CD4-positive, alpha-beta T cell treated with Interleukin-2 at 100 ng/mL for 4 hours (primary cell): ENCODE results near the gene DGKD.

Source experiments
- DNase-seq: peaks from one replicate; pipeline ENCODE4 v3.0.0-alpha.2; 2020; ENCODE audit warnings: low spot score

DGKD gene

GRCh38 chr2:233477548-233478433 lies 123.5 kb downstream of the DGKD start:
- DNase-seq, result no peak

GRCh38 chr2:233479616-233480489 lies 125.6 kb downstream of the DGKD start:
- DNase-seq, result no peak

- DNase-seq, result no peak
Measured at GRCh38 chr2:233480490-233481202, 126.4 kb downstream of the DGKD start.

DNA sequence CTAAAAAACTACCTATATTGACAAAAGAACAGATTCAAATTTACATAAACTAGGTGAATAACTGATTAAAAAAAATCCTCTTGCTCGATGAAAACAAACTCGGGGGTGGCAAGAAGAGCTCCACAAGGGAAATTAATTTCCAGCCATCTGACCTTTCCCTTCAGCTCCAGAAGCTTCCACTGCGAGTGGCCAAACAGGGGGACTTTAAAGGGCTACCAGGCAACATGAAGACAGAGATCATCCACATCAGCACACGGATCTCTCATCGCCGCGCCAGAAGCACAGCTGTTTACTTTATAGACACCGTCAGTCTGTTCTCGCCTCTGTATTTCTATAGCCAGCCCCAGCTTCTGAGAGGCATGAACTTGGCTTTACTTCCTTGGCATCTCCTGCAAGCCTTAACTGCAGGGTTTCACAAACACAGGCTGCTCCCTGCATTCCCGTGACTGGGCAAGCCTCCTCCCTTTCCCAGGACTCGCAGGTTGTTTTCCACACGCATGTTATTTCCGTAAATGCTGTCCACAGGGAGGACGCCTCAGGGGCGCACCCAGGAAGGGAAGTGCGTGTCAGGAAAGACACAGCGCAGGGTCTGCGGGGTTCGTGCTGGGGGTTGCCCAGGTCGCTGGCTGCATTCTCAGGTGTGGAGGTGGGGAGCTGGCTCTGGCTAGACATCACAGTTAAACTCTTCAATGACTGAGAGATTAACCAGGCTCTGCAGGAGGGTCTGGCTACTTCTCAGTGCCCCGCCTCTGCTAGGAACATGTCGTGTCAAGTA lies 127.3 kb downstream of the DGKD start:
- DNase-seq, result no peak

GRCh38 chr2:233482616-233483015 lies 128.3 kb downstream of the DGKD start:
- DNase-seq, result no peak

DNA sequence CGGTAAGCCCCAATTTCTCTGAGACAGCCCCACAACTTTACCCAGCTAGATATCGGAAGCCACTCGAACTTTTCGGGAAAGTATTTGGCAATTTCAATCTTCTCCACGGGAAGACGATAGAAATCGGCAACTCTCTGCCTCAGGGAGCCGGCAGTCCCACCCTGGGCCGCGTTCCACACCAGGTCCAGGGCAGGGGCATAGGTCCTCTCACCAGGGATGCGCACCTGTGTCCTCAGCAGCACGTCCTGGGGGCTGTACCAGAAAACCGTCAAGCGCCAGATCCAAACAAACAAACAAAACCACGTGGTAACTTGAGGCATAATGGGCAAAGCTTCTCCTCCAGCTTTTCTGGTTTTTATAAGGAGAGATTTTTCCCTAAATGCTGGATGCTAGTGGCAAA lies 131.4 kb downstream of the DGKD start:
- no peak for DNase-seq

GRCh38 chr2:233486357-233486756 lies 132.1 kb downstream of the DGKD start:
- DNase-seq, result no peak

DNA sequence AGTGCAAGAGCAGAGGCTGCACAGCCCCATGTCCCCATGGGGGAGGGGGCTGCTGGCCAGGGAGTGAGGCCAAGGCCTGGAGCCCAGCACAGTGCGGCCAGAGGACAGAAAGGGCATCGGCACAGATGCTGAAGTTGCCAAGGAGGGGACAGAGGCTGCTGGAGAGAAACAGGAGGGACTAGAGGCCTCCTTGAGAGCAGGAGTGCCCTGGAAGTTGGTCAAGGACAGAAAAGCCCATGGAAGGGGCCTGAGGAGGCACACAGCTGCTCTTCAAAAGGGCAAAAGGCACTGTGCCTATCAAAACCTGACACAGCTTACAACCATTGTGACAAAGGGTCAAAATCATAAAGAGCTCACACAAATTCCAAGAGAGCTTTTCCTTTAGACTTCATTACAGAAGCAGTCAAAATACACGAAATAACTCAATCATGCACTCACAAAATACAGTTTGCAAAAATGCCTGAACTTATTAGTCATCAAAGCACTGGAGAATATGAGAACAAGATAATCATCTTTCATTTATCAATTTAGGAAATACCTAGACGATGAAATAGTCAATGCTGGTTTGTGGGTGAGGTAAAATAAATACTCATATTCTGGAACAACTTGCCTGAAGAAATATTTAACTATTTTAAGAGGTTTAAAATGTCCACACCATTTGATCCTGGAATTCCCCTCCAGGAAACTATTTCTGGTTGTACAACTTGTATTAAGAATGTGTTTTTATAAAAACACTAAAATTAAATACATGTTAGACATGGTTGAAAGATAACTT lies 132.7 kb downstream of the DGKD start:
- DNase-seq, result no peak

DNA sequence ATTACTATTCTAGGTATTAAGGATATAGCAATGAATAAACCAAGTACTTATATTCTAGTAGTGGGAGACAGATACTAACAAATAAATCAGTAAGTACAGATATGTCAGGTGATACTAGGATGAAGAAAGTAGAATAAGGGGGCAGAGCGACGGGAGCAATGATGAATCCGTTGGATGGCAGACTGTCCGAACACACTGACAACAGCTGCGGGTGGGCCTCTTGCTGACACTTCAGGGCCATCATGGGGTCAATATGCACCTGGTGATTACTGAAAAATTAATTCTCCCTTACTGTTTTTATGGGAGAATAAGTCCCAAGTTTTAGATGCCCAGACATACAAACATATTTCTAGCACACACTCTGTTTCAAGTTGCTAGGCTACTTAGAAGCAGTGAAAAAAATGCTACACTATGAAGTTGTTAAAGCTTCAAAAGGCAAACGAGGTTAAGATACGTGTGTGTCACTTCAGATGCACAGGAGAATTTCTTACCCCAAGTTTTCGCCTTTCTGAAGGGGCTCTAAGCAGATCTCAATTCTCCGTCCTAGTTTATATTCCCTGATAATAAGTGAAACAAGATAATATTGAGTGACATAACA lies 133.6 kb downstream of the DGKD start:
- no peak for DNase-seq

DNA sequence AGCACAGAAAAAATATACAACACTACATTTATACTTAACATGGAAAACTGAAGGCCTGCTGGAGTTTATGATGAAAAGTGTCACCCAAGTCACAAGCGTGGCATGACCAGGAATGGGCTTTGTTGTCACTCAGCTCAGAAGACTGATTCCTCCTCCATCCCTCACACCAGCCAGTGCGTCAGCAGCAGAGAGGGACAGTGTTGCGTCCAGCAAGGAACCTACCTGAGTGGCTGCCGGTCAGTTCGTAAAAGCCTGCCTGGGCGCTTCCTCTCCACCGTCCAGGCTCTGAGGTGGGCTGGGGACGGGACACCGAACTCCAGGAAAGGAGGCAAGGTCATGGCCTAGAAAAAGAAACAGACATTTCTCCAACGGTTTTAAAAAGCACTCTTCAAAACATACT lies 134.8 kb downstream of the DGKD start:
- DNase-seq, result no peak

GRCh38 chr2:233489666-233490065 lies 135.4 kb downstream of the DGKD start:
- DNase-seq, result no peak

DNA sequence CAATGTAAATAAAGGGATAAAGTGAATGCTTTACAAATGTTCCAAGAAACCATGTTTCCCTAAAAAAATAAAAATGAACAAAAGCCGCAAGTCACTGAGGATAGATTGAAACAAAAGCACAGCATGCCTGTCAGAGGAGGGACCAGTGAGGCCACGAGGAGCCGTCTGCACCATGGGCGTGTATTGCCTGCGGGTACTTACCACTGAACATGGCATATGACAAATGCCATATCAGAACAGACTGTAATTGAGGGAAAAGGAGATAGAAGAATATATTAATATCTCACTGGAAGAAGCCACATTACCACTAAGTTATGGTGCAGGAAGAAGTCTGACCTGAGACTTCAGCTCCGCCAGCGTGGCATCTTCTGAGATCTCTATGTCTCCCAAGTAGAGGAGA lies 136.5 kb downstream of the DGKD start:
- DNase-seq, result no peak

- no peak for DNase-seq
Measured at GRCh38 chr2:233491326-233491725, 137.0 kb downstream of the DGKD start.

DNA sequence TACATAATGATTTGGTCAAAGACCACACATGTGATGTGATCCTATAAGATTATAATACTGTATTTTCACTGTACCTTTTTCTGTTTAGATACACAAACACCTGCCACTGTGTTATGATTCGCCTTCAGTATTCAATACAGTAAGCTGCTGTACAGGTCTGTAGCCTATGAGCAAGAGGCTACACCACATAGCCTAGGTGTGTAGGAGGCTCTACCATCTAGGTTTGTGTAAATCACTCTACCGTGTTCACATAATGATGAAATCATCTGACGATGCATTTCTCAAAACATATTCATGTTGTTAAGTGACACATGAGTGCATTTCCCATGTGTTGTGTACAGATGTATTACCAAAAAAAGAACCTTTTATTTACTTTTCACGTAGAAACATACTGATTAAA lies 137.8 kb downstream of the DGKD start:
- DNase-seq, result no peak

GRCh38 chr2:233492751-233493150 lies 138.5 kb downstream of the DGKD start:
- no peak for DNase-seq

- no peak for DNase-seq
Measured at GRCh38 chr2:233495503-233496496, 141.5 kb downstream of the DGKD start.

DNA sequence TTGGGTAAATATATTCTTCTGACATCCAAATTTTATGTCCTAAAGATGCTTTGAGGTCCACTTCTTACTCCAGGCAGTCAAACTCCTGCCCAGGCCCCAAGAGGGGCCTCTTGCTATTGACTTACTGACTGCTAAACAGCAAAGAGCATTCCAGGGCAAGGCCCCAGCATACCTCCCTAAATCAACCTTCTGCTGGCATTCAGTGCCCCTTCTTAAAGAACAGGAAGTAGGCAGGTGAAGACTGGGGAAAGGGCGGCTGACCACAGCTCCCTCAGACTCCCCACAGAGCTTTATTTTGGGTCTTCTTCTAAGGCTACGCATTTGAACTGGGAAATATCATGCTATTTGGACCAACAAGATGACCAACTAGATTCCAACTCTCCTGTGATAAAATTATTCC lies 143.4 kb downstream of the DGKD start:
- DNase-seq, result no peak

DNA sequence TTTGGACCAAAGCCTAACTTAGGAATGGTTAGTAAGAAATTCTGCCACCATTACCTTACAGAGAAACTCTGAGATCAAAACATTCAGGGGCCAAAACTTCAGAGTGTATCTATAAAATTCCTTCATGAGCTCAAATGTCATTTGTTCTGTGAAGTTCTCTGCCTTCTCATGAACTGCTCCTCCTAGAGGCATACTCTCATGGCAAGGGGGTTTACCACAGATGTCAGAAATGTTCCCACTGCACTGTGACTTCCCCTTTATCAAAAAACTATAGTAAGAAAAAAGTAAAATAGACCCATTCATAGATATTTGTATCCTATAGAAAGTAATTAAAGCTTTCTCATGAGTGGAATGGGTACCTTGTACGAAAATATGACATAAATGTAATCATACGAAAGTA lies 143.8 kb downstream of the DGKD start:
- no peak for DNase-seq

- no peak for DNase-seq
Measured at GRCh38 chr2:233499928-233500327, 145.6 kb downstream of the DGKD start.
